HCT116 (cell line): ENCODE measurements around the gene UMODL1. TPM values are rescaled to one million over a fixed set of nuclear protein-coding genes. Genes with fewer than 3 reads are reported as not detected.

Experiments
- ATAC-seq: fragments of 200-7000 bp; cut with Tn5 transposase; 2 replicates; pipeline ENCODE4 v1.9.1; 2020; ENCODE audit warnings: mild to moderate bottlenecking, moderate library complexity
- BruUV-seq: library from RNA; stranded (reverse); fragments of 400-500 nt; replicated peaks from 2 replicates; lab custom pipeline; 2021; lab: Mats Ljungman, UMichigan
- CTCF ChIA-PET: fragments of 300-600 bp; sonication (Branson Sonifier 250); formaldehyde crosslinking; loops from one replicate; lab custom pipeline; 2021; ENCODE audit warnings: antibody characterized with exemption; lab: Charles Lee
- POLR2A ChIA-PET: fragments of 300-600, 350-600 bp; sonication (Branson Sonifier 250); formaldehyde crosslinking; loops from one replicate; lab custom pipeline; 2021; ENCODE audit warnings: antibody characterized with exemption; lab: Charles Lee
- RAD21 ChIA-PET, 2 experiments: fragments of 300-600 bp; sonication (Branson Sonifier 250); formaldehyde crosslinking; loops; one replicate each; lab custom pipeline; 2023; ENCODE audit warnings: low total read pairs in 2 of 2; ENCODE audit not compliant: uncharacterized antibody in 2 of 2, unreplicated experiment in 2 of 2, low non-redundant PET in 1 of 2; lab: Charles Lee
- DNase-seq: peaks from one replicate; pipeline ENCODE4 v3.0.0-alpha.2; 2010; ENCODE audit warnings: low read depth, low spot score
- H2AFZ ChIP-seq: fragments of 200-600 bp; shearing (Covaris generic), sonication (generic); 2 replicates; pipeline ENCODE4 v1.6.1; 2017; ENCODE audit warnings: low read depth, mixed run types, mixed read lengths, antibody characterized with exemption, low read length; ENCODE audit not compliant: poor library complexity, severe bottlenecking
- H3K27ac ChIP-seq: 2 replicates; pipeline ENCODE4 v1.5.1; 2012; ENCODE audit warnings: low read depth, low read length
- H3K27me3 ChIP-seq: fragments of 200-600 bp; sonication (generic); 2 replicates; pipeline ENCODE4 v1.6.1; 2016; ENCODE audit warnings: mixed run types, low read length, mixed read lengths; ENCODE audit not compliant: insufficient read depth
- H3K36me3 ChIP-seq, 2 experiments: fragments of 200-500 bp in 1 of 2; fragments of 200-600 bp in 1 of 2; sonication (Bioruptor generic) in 1 of 2; sonication (generic) in 1 of 2; 2 replicates each; pipeline versions ENCODE4 v1.5.1 to v1.6.1; 2014 to 2016; ENCODE audit warnings: low read length in 2 of 2, inconsistent platforms in 1 of 2, mixed read lengths in 1 of 2, mixed run types in 1 of 2; ENCODE audit not compliant: insufficient read depth in 2 of 2, control insufficient read depth in 1 of 2
- H3K4me1 ChIP-seq, 2 experiments: fragments of 200-600 bp in 1 of 2; sonication (generic) in 1 of 2; 2 replicates each; pipeline versions ENCODE4 v1.5.1 to v1.6.1; 2012 to 2017; ENCODE audit warnings: low read length in 2 of 2, inconsistent platforms in 1 of 2, mild to moderate bottlenecking in 1 of 2, mixed read lengths in 1 of 2, mixed run types in 1 of 2, moderate library complexity in 1 of 2; ENCODE audit not compliant: insufficient read depth in 2 of 2, control insufficient read depth in 1 of 2
- H3K4me2 ChIP-seq: fragments of 200-600 bp; sonication (generic); 2 replicates; pipeline ENCODE4 v1.6.1; 2017; ENCODE audit warnings: mixed run types, low read length, mixed read lengths
- H3K4me3 ChIP-seq, 2 experiments: fragments of 200-600 bp in 1 of 2; sonication (generic) in 1 of 2; replicated peaks in 1 of 2; 2 replicates each; pipeline ENCODE4 v1.5.1; 2011 to 2016; ENCODE audit warnings: low read length in 2 of 2, control low read depth in 1 of 2, low read depth in 1 of 2, mild to moderate bottlenecking in 1 of 2, mixed read lengths in 1 of 2, mixed run types in 1 of 2
- H3K79me2 ChIP-seq: fragments of 200-600 bp; sonication (generic); 2 replicates; pipeline ENCODE4 v1.6.1; 2017; ENCODE audit warnings: mild to moderate bottlenecking, mixed run types, low read length, moderate library complexity, mixed read lengths; ENCODE audit not compliant: insufficient read depth
- H3K9ac ChIP-seq: fragments of 200-600 bp; sonication (generic); 2 replicates; pipeline ENCODE4 v1.6.1; 2016; ENCODE audit warnings: low read length, mixed read lengths
- H3K9me2 ChIP-seq: fragments of 200-600 bp; sonication (generic), shearing (Covaris generic); 2 replicates; pipeline ENCODE4 v1.6.1; 2017; ENCODE audit warnings: mixed run types, mild to moderate bottlenecking, moderate library complexity; ENCODE audit not compliant: insufficient read depth
- H3K9me3 ChIP-seq, 2 experiments: fragments of 200-500 bp in 1 of 2; fragments of 200-600 bp in 1 of 2; sonication (Bioruptor generic) in 1 of 2; sonication (generic) in 1 of 2; 2 replicates each; pipeline ENCODE4 v1.6.1; 2014 to 2017; ENCODE audit warnings: low read length in 2 of 2, mixed read lengths in 2 of 2, inconsistent platforms in 1 of 2, low read depth in 1 of 2, mild to moderate bottlenecking in 1 of 2, mixed run types in 1 of 2, moderate library complexity in 1 of 2; ENCODE audit not compliant: control insufficient read depth in 1 of 2, insufficient read depth in 1 of 2
- H4K20me1 ChIP-seq: fragments of 200-600 bp; sonication (generic), shearing (Covaris generic); 2 replicates; pipeline ENCODE4 v1.6.1; 2017; ENCODE audit warnings: mixed run types, mild to moderate bottlenecking, moderate library complexity; ENCODE audit not compliant: insufficient read depth
- CTCF ChIP-seq, 3 experiments: fragments of 200-600 bp in 1 of 3; sonication (generic) in 1 of 3; IDR thresholded peaks in 2 of 3; conservative IDR thresholded peaks in 1 of 3; 2 replicates each; pipeline ENCODE4 v1.5.1; 2012 to 2017; ENCODE audit warnings: low read depth in 2 of 3, low read length in 2 of 3, antibody characterized with exemption in 1 of 3, borderline replicate concordance in 1 of 3, control low read depth in 1 of 3, mild to moderate bottlenecking in 1 of 3, mixed read lengths in 1 of 3, mixed run types in 1 of 3, moderate library complexity in 1 of 3; ENCODE audit not compliant: insufficient read depth in 1 of 3
- POLR2AphosphoS5 ChIP-seq: IDR thresholded peaks from 2 replicates; pipeline ENCODE4 v1.6.1; 2011; ENCODE audit warnings: mild to moderate bottlenecking, low read depth, low read length, moderate library complexity
- RAD21 ChIP-seq: IDR thresholded peaks from 2 replicates; pipeline ENCODE4 v1.6.1; 2012; ENCODE audit warnings: low read depth, mild to moderate bottlenecking
- YY1 ChIP-seq: IDR thresholded peaks from 2 replicates; pipeline ENCODE4 v1.6.1; 2011; ENCODE audit warnings: low read length, low read depth, moderate library complexity, mild to moderate bottlenecking; ENCODE audit not compliant: insufficient replicate concordance; ENCODE audit errors: extremely low read depth
- intact Hi-C: fragments of 100-400 bp; cut with micrococcal nuclease; formaldehyde crosslinking; loops from 2 replicates; pipeline ENCODE4 v1.10.0; 2022
- total RNA-seq: library from RNA; stranded (reverse); gene quantifications from one replicate; pipeline ENCODE4 v1.2.1, GENCODE V29; 2021; ENCODE audit not compliant: unreplicated experiment

UMODL1 gene
- total RNA-seq, 1 experiment from 2014 or later: not detected

DNA sequence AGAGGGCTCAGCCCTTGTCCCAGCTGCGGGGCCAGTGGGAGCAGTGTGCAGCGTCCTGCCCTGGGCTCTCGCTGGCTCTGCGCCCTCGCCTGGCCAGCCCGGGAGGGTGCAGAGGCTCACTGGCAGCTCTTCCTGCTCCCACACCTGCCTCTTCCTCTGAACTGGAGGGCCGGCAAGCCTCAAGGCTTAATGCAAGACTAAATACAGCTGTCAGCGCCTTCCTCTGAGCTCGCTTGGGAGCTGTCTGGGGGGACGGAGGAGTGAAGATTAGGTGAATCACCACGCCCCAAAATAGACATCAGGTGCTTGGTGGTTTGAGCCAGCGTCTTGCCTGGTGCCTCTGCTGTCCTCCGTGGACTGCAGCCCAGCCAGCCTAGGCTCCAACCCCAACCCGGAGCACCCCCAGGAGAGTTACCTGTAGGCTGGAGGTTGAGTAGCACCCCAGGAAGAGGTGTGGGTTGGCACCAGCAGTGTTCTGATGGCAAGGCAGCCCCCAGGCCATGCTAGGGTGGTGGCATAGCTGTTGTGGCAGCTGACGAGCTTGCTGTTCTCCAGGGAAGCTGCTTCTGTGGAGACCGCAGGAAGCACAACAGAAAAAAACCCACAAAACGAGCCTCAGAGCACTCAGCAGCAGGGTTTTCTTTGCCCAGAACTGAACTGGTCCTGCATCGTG, 36.9 kb downstream of the UMODL1 start:
- Histone ChIP-seq H3K27me3 (peaks cover 11% of the 10 kb centered on the region; the same call in 1 of the 2 replicates), H3K4me2 (no peak overlapping the region), H3K4me3 (no peak overlapping the region), H2AFZ (no peak overlapping the region), H4K20me1 (no peaks in the 10 kb centered on the region), H3K4me1 (peaks cover 0 to 4% of the 10 kb centered on the region in 2 experiments; a peak in 1 of 4 replicates), H3K9me2 (no peaks in the 10 kb centered on the region), H3K9me3 (no peaks in the 10 kb centered on the region), H3K27ac (no peak overlapping the region), H3K36me3 (no peaks in the 10 kb centered on the region), H3K9ac (no peak overlapping the region), H3K79me2 (no peaks in the 10 kb centered on the region)
- BruUV-seq: no TSS peak
- ChIA-PET RAD21 (interaction anchor here (1.2 to 1.5 kb wide), 2 partner anchors 9 to 496 kb away, joined by 3 to 4 read pairs; no protein-coding TSS in a partner anchor), POLR2A (interaction anchor here (1.0 kb wide), 1 partner anchor 10 kb away, joined by 3 read pairs; no protein-coding TSS in a partner anchor), CTCF (interaction anchor here (0.9 to 2.8 kb wide), 9 partner anchors 9 to 495 kb away, joined by 3 to 14 read pairs (median 4); no protein-coding TSS in a partner anchor)
- intact Hi-C loops: no loop called here
- ATAC-seq: peak; percentile 97
- TF ChIP-seq YY1 (no peak), CTCF (IDR thresholded peaks at IDR 0.05 in 2 of 3, conservative IDR thresholded peaks at IDR 0.05 in 1 of 3; ENCODE audit: borderline replicate concordance in 1 of 3, insufficient read depth in 1 of 3, low read depth in 2 of 3, low read length in 2 of 3) (peak; percentile 40 to 65 (median 43); a peak in 5 of 6 replicates), POLR2AphosphoS5 (no peak), RAD21 (peak; percentile 63)
- no peak for DNase-seq
